HG03064 (cell line): ENCODE results near the gene THSD4.
"Not testable (repeated sequence)": the region's sequence is repeated elsewhere in the genome, so short reads cannot be mapped to it uniquely, and the experiment has no call there.

Experiments
- ATAC-seq: cut with Tn5 transposase; IDR thresholded peaks from one replicate; pipeline ENCODE4 v1.9.1; 2021; ENCODE audit warnings: low read depth; ENCODE audit not compliant: unreplicated experiment

The THSD4 gene

DNA sequence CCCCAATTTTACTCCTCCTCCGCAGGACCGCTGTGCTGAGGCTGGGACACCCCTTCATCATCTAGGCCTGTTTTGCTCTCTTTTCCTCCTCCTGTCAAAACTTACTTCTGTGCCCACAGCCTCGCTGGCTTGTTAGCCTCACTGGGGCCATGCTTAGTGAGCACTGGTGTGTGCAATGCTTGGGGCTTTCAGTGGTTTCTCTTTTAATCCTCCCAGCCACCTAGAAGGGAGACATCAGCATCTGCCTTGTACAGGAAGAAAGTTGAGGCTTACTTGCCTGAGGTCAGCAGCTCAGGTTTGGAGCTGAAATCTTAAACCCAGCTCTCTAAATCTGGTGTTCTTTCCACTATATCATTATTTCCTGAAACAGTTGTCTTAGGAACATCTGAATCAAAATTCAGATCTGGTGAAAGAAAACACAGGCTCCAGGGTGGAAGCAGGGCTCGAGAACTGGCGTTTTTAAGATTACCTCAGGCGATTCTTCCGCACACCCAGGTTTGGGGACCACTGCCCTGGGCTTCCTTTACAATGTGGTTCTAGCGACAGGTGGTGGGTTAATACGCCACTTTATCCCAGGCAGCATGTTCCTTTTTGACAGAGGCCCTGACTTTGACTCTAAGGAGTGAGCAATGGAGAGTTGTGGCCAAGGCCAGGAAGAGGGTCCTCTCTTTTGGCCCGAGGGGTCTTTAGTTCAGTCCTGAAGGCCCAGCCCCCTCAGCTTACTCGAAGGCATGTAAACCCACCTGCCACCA, 3.8 kb downstream of the THSD4 start:
- ATAC-seq, result no peak

GRCh38 chr15:71120428-71120944, 5.2 kb downstream of the THSD4 start:
- no peak for ATAC-seq

DNA sequence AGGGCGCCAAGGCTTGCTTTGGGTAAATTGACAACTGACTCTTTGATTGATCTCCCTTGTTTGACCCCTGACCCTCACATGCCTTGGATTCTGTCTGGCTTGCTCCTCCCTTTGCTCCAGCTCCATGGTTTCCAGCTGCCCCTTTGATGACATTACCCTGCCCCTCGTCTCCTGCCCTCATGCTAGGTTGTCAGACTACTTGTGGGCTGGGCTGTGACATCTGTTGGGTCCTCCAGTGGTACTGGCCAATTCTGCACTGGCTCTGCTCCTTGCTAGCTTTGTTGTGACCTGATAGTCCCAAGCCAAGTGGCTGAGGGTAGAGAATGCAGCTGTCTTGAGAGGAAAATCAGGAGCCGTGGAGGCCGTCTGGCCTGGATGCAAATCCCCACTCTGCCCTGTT, 6.2 kb downstream of the THSD4 start:
- no peak for ATAC-seq

GRCh38 chr15:71124937-71125790, 9.9 kb downstream of the THSD4 start:
- no peak for ATAC-seq

- no peak for ATAC-seq
Observed at GRCh38 chr15:71125831-71126450, 10.7 kb downstream of the THSD4 start.

DNA sequence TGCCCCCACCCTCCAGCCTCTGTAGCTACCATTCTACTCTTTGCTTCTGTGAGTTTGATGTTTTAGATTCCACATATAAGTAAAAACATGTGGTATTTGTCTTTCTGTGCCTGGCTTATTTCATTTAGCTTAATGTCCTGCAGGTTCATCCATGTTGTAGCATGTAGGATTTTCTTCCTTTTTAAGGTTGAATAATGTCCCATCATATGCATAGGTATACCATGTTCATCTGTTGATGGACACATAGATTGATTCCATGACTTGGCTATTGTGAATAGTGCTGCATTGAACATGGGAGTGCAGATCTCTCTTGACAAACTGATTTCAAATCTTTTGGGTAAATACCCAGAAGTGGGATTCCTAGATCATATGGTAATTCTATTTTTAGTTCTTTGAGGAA, 11.8 kb downstream of the THSD4 start:
- ATAC-seq, result no peak

DNA sequence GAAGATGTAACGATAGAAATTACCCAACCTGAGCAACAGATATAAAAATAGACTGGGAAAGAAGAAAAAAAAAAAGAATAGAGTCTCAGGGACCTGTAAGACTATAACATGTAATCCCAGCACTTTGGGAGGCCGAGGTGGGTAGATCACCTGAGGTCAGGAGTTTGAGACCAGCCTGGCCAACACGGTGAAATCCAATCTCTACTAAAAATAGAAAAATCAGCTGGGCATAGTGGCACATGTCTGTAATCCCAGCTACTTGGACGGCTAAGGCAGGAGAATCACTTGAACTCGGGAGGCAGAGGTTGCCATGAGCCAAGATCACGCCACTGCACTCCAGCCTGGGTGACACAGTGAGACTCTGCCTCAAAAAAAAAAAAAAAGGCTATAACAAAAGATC, 12.9 kb downstream of the THSD4 start:
- not testable (repeated sequence) for ATAC-seq

- no peak for ATAC-seq
Observed at GRCh38 chr15:71128939-71129562, 13.8 kb downstream of the THSD4 start.

DNA sequence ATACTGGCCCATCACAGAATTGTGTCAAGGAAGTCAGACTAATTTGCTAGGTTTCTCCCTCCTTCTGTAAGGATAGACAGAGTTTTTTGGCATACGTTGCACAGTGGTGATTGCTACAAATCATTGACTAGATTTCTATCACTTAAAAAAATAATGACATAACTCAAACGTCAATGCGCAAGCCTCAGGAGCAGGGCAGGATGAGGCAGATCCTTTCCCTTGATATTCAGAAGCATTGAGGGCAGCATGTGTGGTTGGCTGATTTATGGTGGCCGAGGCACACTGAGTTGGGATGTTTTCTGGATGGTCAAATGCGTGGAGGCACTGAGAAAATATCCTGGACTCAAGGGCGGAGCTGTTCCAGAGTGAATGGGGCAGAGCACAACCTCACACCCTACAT, 14.4 kb downstream of the THSD4 start:
- no peak for ATAC-seq

- ATAC-seq, result no peak
Observed at GRCh38 chr15:71131601-71132362, 16.5 kb downstream of the THSD4 start.

GRCh38 chr15:71133747-71134472, 18.6 kb downstream of the THSD4 start:
- ATAC-seq, result no peak

DNA sequence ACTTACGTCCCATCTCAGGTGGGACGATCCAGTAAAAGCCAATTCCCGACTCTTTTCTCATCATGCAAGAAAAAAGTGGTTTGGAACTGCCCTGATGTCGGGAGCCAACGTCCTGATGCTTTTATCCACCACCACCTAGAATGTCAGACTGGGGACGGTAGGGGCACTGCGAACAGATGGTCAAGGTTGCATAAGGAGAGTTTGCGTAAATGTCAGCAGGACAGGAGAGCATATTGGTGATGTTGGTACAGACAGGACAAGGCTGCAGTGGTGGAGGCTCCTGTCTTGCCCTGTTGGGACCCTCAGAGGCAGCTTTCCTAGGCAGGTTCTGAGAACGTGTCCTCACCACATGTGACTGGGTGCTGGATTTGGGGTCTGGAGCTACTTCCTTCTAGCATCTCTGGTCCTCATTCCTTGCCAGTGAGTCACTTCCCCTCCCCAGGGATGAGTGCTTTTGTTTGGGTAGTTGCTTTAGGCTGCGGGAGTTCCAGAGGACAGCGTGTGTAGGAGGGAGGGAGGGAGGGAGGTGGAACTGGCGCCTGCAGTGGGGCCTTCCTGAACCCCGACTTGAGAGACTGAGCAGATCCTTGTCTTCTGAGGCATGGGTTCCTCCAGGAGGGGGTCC, 21.0 kb downstream of the THSD4 start:
- no peak for ATAC-seq

DNA sequence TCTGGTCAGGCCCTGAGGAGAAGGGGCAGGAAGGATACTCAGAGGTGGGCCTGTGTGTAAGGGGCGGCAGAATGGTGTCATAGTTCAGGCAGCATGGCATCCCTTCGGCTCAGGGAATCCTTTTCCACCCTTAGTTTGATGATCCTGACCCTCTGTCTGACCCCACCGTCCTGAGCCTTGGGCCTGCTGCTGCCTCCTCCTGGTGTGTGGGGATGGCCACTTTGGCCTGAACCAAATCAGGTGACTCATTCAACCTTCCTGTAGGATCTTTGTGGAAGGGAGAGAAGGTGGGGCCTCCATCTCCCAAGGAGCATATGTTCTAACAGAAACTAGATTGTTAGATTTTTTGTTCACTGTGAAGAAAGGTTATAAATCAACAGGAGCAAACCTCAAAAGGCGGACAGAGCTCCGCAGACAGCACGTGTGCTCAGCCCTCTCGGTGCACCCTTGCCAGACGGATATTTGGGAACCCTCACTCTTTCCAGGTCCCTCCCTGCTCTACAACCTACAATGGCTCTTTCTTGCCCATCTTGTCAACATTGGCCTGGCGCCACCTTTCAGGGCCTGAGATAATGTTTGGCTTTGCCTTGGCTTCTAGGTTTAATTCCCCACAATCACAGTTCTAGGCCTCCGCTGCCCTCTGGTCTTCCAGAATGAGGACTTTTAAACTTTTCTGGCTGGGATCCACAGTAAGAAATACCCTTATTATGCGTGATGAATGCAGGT, 21.7 kb downstream of the THSD4 start:
- ATAC-seq, result no peak

DNA sequence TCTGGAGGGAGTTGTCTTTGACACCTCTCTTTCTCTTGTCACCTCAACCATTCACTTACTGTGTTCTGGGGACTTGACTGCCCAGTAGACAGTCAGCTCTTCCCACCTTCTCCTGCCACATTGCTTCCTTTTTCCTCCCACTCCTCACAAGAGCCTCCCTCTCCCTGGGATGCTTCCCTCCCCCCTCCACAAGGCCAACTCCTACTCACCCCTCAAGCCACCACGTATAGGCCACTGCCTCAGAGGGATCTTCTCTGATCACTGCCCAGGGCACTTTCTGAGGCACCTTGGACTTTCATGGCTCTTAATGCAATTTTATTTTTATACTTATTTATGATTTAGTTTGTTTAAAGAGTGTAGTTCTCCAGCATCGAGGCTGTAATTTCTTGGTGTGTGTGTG, 23.2 kb downstream of the THSD4 start:
- no peak for ATAC-seq

DNA sequence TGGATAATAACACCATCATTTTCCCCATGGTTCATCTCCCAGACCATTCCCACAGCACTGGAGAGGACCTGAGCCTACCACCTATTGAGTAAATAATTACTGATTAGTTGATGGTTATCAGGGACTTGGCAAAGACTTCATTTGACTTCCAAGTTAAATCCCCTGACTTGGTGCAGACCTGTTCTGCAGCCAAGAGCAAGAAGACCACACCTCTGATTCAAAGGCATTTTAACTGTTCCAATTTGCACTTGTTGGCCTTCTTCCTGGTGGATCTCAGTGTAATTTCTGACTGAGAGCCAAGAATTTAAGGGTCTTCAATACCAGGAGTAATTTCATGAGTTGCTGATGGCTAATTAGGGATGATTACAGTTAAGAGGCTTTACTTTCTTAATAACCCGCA, 24.0 kb downstream of the THSD4 start:
- ATAC-seq, result no peak

DNA sequence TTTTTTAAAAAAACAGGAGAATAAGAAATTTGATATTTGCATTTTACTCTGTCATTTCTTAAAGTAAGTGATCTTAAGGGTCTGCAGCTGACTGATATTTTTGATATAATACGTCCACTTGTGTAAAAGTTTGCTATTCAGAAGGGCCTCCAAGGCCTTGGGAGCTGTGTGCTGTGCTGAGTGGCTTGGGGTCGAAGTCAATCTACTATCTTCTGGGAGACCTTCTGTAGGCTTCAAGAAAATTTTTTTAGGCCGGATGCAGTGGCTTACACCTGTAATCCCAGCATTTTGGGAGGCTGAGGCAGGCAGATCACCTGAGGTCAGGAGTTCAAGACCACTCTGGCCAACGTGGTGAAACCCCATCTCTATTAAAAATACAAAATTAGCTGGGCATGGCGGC, 26.3 kb downstream of the THSD4 start:
- ATAC-seq, result no peak

DNA sequence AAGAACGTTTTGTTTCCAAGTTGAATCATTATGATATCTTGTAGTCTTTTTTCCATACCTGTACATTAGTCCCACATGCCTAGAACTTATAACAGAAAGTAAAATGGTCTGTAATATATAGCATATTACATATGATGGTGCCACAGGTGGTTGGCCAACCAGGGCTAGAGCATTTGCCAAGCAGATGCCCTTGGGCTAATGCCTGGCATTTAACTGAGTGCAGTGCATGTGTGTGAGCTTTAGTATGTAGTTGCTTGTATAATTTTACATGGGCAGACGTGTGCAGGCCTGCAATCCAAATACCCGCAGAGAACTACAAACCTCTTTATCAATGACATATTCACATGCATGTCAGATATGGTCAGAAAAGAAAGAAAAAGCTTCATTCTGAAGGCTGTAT, 27.5 kb downstream of the THSD4 start:
- no peak for ATAC-seq
